HepG2 (cell line): ENCODE measurements around the gene LASP1. TPM values are rescaled to one million over a fixed set of nuclear protein-coding genes. Genes with fewer than 3 reads are reported as not detected.

Experiments used
- ARID3A ChIP-seq: IDR thresholded peaks from 2 replicates; pipeline ENCODE4 v1.6.1; 2012; ENCODE audit warnings: low read depth, low read length, improper control_type of control experiment
- ATAD3A ChIP-seq: sonication (generic); formaldehyde crosslinking; IDR thresholded peaks from 2 replicates; pipeline ENCODE4 v1.4.0; 2020; ENCODE audit warnings: missing genetic modification reagents
- BRF2 ChIP-seq: sonication (generic); formaldehyde crosslinking; IDR thresholded peaks from 2 replicates; pipeline ENCODE4 v1.8.1; 2022; ENCODE audit warnings: mild to moderate bottlenecking, missing genetic modification reagents
- CAMTA2 ChIP-seq: sonication (generic); formaldehyde crosslinking; IDR thresholded peaks from 2 replicates; pipeline ENCODE4 v1.4.0; 2020; ENCODE audit warnings: mild to moderate bottlenecking, missing genetic modification reagents, borderline replicate concordance
- DR1 ChIP-seq: sonication (generic); formaldehyde crosslinking; IDR thresholded peaks from 2 replicates; pipeline ENCODE4 v1.8.0; 2021; ENCODE audit warnings: mild to moderate bottlenecking, missing genetic modification reagents, inconsistent platforms
- IRF2 ChIP-seq: IDR thresholded peaks from 2 replicates; pipeline ENCODE4 v1.6.1; 2018; ENCODE audit warnings: missing genetic modification reagents, missing compliant biosample characterization
- MAF1 ChIP-seq: sonication (generic); formaldehyde crosslinking; IDR thresholded peaks from 2 replicates; pipeline ENCODE4 v1.5.0; 2020; ENCODE audit warnings: missing genetic modification reagents, borderline replicate concordance
- MAFG ChIP-seq: sonication (generic); formaldehyde crosslinking; IDR thresholded peaks from 2 replicates; pipeline ENCODE4 v1.5.1; 2020; ENCODE audit warnings: mild to moderate bottlenecking, missing genetic modification reagents
- MED1 ChIP-seq: sonication (generic); formaldehyde crosslinking; IDR thresholded peaks from 2 replicates; pipeline ENCODE4 v1.4.0; 2020; ENCODE audit warnings: missing genetic modification reagents
- MTA1 ChIP-seq: sonication (generic); formaldehyde crosslinking; IDR thresholded peaks from 2 replicates; pipeline ENCODE4 v1.4.0; 2020; ENCODE audit warnings: missing genetic modification reagents, mild to moderate bottlenecking, borderline replicate concordance
- MXD3 ChIP-seq: IDR thresholded peaks from 2 replicates; pipeline ENCODE4 v1.6.1; 2016; ENCODE audit warnings: mild to moderate bottlenecking, missing biosample characterization, missing genetic modification reagents
- NBN ChIP-seq: fragments of 450-650 bp; conservative IDR thresholded peaks from 2 replicates; pipeline ENCODE4 v1.6.1; 2017
- PHF5A ChIP-seq: IDR thresholded peaks from one replicate; pipeline ENCODE4 v1.6.1; 2018; ENCODE audit warnings: low read depth, missing genetic modification reagents; ENCODE audit not compliant: unreplicated experiment
- SKIL ChIP-seq: sonication (generic); formaldehyde crosslinking; IDR thresholded peaks from 2 replicates; pipeline ENCODE4 v1.8.0; 2022; ENCODE audit warnings: missing genetic modification reagents, mild to moderate bottlenecking, moderate library complexity, borderline replicate concordance
- SPEN ChIP-seq: sonication (generic); formaldehyde crosslinking; IDR thresholded peaks from 2 replicates; pipeline ENCODE4 v1.5.1; 2020; ENCODE audit warnings: low read depth, mild to moderate bottlenecking, missing genetic modification reagents
- SRSF4 ChIP-seq: fragments of 200-400 bp; formaldehyde crosslinking; IDR thresholded peaks from one replicate; pipeline ENCODE4 v1.6.1; 2018; ENCODE audit warnings: mild to moderate bottlenecking, low read depth, low read length, moderate library complexity; ENCODE audit not compliant: poor library complexity, severe bottlenecking
- ZBTB14 ChIP-seq: sonication (generic); formaldehyde crosslinking; IDR thresholded peaks from 2 replicates; pipeline ENCODE4 v1.4.0; 2020; ENCODE audit warnings: missing genetic modification reagents
- ZNF362 ChIP-seq: sonication (generic); formaldehyde crosslinking; IDR thresholded peaks from 2 replicates; pipeline ENCODE4 v1.4.0; 2020; ENCODE audit warnings: missing genetic modification reagents, mild to moderate bottlenecking, borderline replicate concordance
- ZNF460 ChIP-seq: sonication (generic); formaldehyde crosslinking; IDR thresholded peaks from 2 replicates; pipeline ENCODE4 v1.5.1; 2020; ENCODE audit warnings: missing genetic modification reagents, mild to moderate bottlenecking, borderline replicate concordance
- ZNF550 ChIP-seq: sonication (generic); formaldehyde crosslinking; IDR thresholded peaks from 2 replicates; pipeline ENCODE4 v1.4.0; 2020; ENCODE audit warnings: mild to moderate bottlenecking, missing genetic modification reagents, borderline replicate concordance
- ZNF792 ChIP-seq: IDR thresholded peaks from 2 replicates; pipeline ENCODE4 v1.6.1; 2016
- polyA plus RNA-seq, 8 experiments: library from polyadenylated mRNA; depleted of rRNA in 3 of 8; stranded (reverse) in 7 of 8; unstranded in 1 of 8; fragments of >200 nt; fragmentation: Illumina TruSeq in 4 of 8; extraction: Trizol in 4 of 8; gene quantifications; 2 replicates each; pipeline versions ENCODE4 v1.2.1 to v1.2.3, GENCODE V29; 2011 to 2016; ENCODE audit warnings: low read depth in 4 of 8, missing spikeins in 1 of 8, mixed read lengths in 1 of 8; ENCODE audit not compliant: insufficient read depth in 1 of 8
- total RNA-seq, 5 experiments: library from RNA; depleted of rRNA; stranded (reverse); fragments of >200 nt; fragmentation: Illumina TruSeq; extraction: Trizol; gene quantifications; 2 replicates each; pipeline ENCODE4 v1.2.3, GENCODE V29; 2016; ENCODE audit warnings: low read depth in 1 of 5

LASP1 gene
- total and polyA plus RNA-seq, 2 of the 13 experiments (the other 11 are each of a cell fraction or from before 2014, with no cell fraction given) = 70.1 to 97.0 TPM

GRCh38 chr17:38869526-38870258, at the start of gene LASP1 (continued):
- TF ChIP-seq BRF2 (peak; percentile 100), ZNF792 (CRISPR knock-in tag) (peak; percentile 31; the same call in 1 of the 2 replicates), MAF1 (CRISPR knock-in tag) (peak; percentile 80), IRF2 (CRISPR knock-in tag) (peak; percentile 47; the same call in 1 of the 2 replicates), SRSF4 (peak; percentile 38), ZNF460 (CRISPR knock-in tag) (no peak), MTA1 (CRISPR knock-in tag) (no peak), DR1 (peak; percentile 98), ARID3A (no peak), MXD3 (CRISPR knock-in tag) (peak; percentile 88), ZNF550 (CRISPR knock-in tag) (peak; percentile 25; the same call in 1 of the 2 replicates), NBN (no peak), SKIL (CRISPR knock-in tag) (no peak), PHF5A (CRISPR knock-in tag) (no peak), MAFG (CRISPR knock-in tag) (peak; percentile 61; the same call in 1 of the 2 replicates), ZBTB14 (peak; percentile 95), MED1 (CRISPR knock-in tag) (peak; percentile 80), CAMTA2 (CRISPR knock-in tag) (peak; percentile 83; the same call in 1 of the 2 replicates), ATAD3A (CRISPR knock-in tag) (no peak), ZNF362 (CRISPR knock-in tag) (peak; percentile 38; the same call in 1 of the 2 replicates), SPEN (CRISPR knock-in tag) (0 out of 2 replicates have a peak, but pooled peaks have one; percentile 18)
